ENCODE measurements around the gene PGM3.

PGM3 gene

DNA sequence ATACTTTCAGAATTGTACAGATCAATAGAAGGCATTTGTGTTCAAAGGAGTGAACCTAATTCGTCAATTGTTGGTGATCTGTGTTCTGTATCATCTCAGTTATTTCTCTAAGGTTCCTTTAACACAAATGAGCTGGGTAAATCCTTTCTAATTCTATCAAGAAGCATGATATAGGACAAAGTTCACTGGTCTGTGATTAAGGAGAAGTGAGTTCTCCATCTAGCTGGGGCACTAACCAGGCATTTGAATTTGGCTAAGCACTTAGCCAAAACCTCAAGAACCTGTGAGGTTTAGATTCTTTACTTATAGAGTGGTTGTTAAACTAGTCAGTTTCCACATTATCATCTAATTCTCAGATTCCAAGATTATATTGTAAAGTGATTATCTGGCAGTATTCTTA lies 75.3 kb downstream of the PGM3 start:
- no peak for DNase-seq (ENCODE audit: low read depth)
